Panc1 (cell line): ENCODE results near the gene UCN3.

Source experiments
- SIN3A ChIP-seq: IDR thresholded peaks from 2 replicates; pipeline ENCODE4 v1.6.1; 2012; ENCODE audit warnings: low read depth, mild to moderate bottlenecking, low read length, moderate library complexity, borderline replicate concordance; ENCODE audit not compliant: insufficient read depth
- TCF7L2 ChIP-seq: IDR thresholded peaks from 2 replicates; pipeline ENCODE4 v1.6.1; 2011; ENCODE audit warnings: mild to moderate bottlenecking, low read depth, low read length, inconsistent platforms
- TF ChIP-seq, protein P1 (sequence below): fragments of 450-650 bp; IDR thresholded peaks from 2 replicates; pipeline ENCODE4 v1.5.1; 2017; ENCODE audit warnings: mild to moderate bottlenecking

DNA sequence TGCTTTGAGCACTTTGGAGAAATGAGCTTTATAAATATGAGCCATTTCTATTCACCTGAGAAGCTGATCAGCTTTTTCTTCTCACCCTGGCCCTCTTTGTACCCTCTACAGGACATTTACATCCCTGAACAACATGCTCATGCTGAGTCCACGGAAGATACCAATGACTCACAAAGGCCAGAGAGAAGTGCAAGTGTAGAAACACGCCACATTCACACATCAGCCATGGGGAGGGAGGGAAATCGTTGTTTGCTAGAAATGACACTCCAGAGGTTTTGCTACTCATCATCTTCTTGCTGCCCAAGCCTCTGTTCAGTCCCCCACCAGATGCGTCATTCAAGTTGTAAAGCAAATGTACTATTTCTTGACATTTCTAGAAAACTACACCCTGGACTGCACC lies 2.8 kb upstream of the UCN3 start:
- TF ChIP-seq, protein P1, sequence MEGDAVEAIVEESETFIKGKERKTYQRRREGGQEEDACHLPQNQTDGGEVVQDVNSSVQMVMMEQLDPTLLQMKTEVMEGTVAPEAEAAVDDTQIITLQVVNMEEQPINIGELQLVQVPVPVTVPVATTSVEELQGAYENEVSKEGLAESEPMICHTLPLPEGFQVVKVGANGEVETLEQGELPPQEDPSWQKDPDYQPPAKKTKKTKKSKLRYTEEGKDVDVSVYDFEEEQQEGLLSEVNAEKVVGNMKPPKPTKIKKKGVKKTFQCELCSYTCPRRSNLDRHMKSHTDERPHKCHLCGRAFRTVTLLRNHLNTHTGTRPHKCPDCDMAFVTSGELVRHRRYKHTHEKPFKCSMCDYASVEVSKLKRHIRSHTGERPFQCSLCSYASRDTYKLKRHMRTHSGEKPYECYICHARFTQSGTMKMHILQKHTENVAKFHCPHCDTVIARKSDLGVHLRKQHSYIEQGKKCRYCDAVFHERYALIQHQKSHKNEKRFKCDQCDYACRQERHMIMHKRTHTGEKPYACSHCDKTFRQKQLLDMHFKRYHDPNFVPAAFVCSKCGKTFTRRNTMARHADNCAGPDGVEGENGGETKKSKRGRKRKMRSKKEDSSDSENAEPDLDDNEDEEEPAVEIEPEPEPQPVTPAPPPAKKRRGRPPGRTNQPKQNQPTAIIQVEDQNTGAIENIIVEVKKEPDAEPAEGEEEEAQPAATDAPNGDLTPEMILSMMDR, result no peak
- TF ChIP-seq SIN3A, result no peak
- TF ChIP-seq TCF7L2, result no peak
